Activated CD4-positive, alpha-beta memory T cell treated with anti-CD3 and anti-CD28 coated beads for 36 hours (primary cell): ENCODE measurements around the gene COPS8. TPM values are rescaled to one million over a fixed set of nuclear protein-coding genes. Genes with fewer than 3 reads are reported as not detected.

Experiments used
- CTCF ChIA-PET: fragments of 350-600 bp; sonication (Branson Sonifier 250); formaldehyde crosslinking; loops from one replicate; lab custom pipeline; 2021; ENCODE audit warnings: antibody characterized with exemption, inconsistent platforms; lab: Charles Lee
- POLR2A ChIA-PET: fragments of 350-600 bp; sonication (Branson Sonifier 250); formaldehyde crosslinking; loops from one replicate; lab custom pipeline; 2021; ENCODE audit warnings: antibody characterized with exemption; lab: Charles Lee
- DNase-seq: peaks from one replicate; pipeline ENCODE4 v3.0.0-alpha.2; 2020
- H3K27ac Mint-ChIP-seq: one replicate; pipeline ENCODE4 v1.8.0; 2021; ENCODE audit warnings: mixed read lengths
- H3K27me3 Mint-ChIP-seq: one replicate; pipeline ENCODE4 v1.8.0; 2021; ENCODE audit warnings: mixed read lengths
- H3K36me3 Mint-ChIP-seq: one replicate; pipeline ENCODE4 v1.8.0; 2021; ENCODE audit warnings: mixed read lengths
- H3K4me1 Mint-ChIP-seq: one replicate; pipeline ENCODE4 v1.8.0; 2021; ENCODE audit warnings: low read depth, mixed read lengths
- H3K4me3 Mint-ChIP-seq: one replicate; pipeline ENCODE4 v1.8.0; 2021; ENCODE audit warnings: mild to moderate bottlenecking, mixed read lengths
- H3K9me3 Mint-ChIP-seq: one replicate; pipeline ENCODE4 v1.8.0; 2021; ENCODE audit warnings: mixed read lengths
- intact Hi-C: fragments of 100-400 bp; cut with micrococcal nuclease; formaldehyde crosslinking; loops from one replicate; pipeline ENCODE4 v1.15.1; 2023
- total RNA-seq, 2 experiments: library from RNA; stranded (reverse); gene quantifications; one replicate each; pipeline ENCODE4 v1.2.3, GENCODE V29; 2021

Gene COPS8
- total RNA-seq, 2 experiments from 2014 or later, result 61.1 to 66.8 TPM

GRCh38 chr2:237140689-237141285 lies 55.1 kb downstream of the COPS8 start:
- Mint-ChIP-seq H3K36me3 (peaks cover 4% of the 10 kb centered on the region), H3K4me1 (no peaks in the 10 kb centered on the region), H3K4me3 (no peak overlapping the region), H3K27me3 (no peaks in the 10 kb centered on the region), H3K27ac (no peak overlapping the region), H3K9me3 (peaks cover 5% of the 10 kb centered on the region)
- POLR2A ChIA-PET, result no interaction called here
- intact Hi-C loops, result no loop called here
- CTCF ChIA-PET, result no interaction called here
- DNase-seq, result no peak

- Mint-ChIP-seq H3K4me3 (no peak overlapping the region), H3K27me3 (no peaks in the 10 kb centered on the region), H3K9me3 (peaks cover 13% of the 10 kb centered on the region), H3K27ac (no peak overlapping the region), H3K36me3 (peaks cover 9% of the 10 kb centered on the region), H3K4me1 (no peaks in the 10 kb centered on the region)
- no peak for DNase-seq
- intact Hi-C loops, result no loop called here
- ChIA-PET CTCF (interaction anchor here (1.4 kb wide), 1 partner anchor 7 kb away, joined by 5 read pairs; no protein-coding TSS in a partner anchor), POLR2A (no interaction called here)
Measured at GRCh38 chr2:237141571-237142051, 55.9 kb downstream of the COPS8 start.

- POLR2A ChIA-PET, result no interaction called here
- H3K9me3 Mint-ChIP-seq, result peaks cover 27% of the 10 kb centered on the region
Measured at GRCh38 chr2:237143118-237143517, 57.4 kb downstream of the COPS8 start.

GRCh38 chr2:237143676-237144440 lies 58.2 kb downstream of the COPS8 start:
- ChIA-PET CTCF (interaction anchor here (1.6 kb wide), 1 partner anchor 11 kb away, joined by 5 read pairs; no protein-coding TSS in a partner anchor), POLR2A (no interaction called here)
- Mint-ChIP-seq H3K4me1 (no peaks in the 10 kb centered on the region), H3K9me3 (peaks cover 33% of the 10 kb centered on the region), H3K36me3 (peaks cover 15% of the 10 kb centered on the region), H3K4me3 (no peak overlapping the region), H3K27ac (no peak overlapping the region), H3K27me3 (no peaks in the 10 kb centered on the region)
- DNase-seq, result no peak
- intact Hi-C loops, result no loop called here

More at GRCh38 chr2:237143118-237143517, 57.4 kb downstream of the COPS8 start:
- Mint-ChIP-seq H3K36me3 (peaks cover 14% of the 10 kb centered on the region), H3K4me1 (no peaks in the 10 kb centered on the region), H3K27me3 (no peaks in the 10 kb centered on the region), H3K4me3 (no peak overlapping the region), H3K27ac (no peak overlapping the region)
- intact Hi-C loops, result no loop called here
- CTCF ChIA-PET, result interaction anchor here (1.4 to 1.6 kb wide), 2 partner anchors 9 to 11 kb away, joined by 5 read pairs; no protein-coding TSS in a partner anchor
- DNase-seq, result no peak

GRCh38 chr2:237144516-237144915 lies 58.8 kb downstream of the COPS8 start:
- H3K36me3 Mint-ChIP-seq, result peaks cover 15% of the 10 kb centered on the region
- H3K27me3 Mint-ChIP-seq, result no peaks in the 10 kb centered on the region
- CTCF ChIA-PET, result no interaction called here
- no peak overlapping the region for H3K4me3 Mint-ChIP-seq
- H3K4me1 Mint-ChIP-seq, result peaks cover 7% of the 10 kb centered on the region
- peaks cover 33% of the 10 kb centered on the region for H3K9me3 Mint-ChIP-seq
- intact Hi-C loops, result no loop called here
- DNase-seq, result no peak
- POLR2A ChIA-PET, result no interaction called here
- no peak overlapping the region for H3K27ac Mint-ChIP-seq

- ChIA-PET CTCF (interaction anchor here (2.0 kb wide), 1 partner anchor 18 kb away, joined by 10 read pairs; no protein-coding TSS in a partner anchor), POLR2A (no interaction called here)
- peaks cover 15% of the 10 kb centered on the region for H3K36me3 Mint-ChIP-seq
- peaks cover 4% of the 10 kb centered on the region for H3K27me3 Mint-ChIP-seq
- peaks cover 10% of the 10 kb centered on the region for H3K4me1 Mint-ChIP-seq
- no peak overlapping the region for H3K4me3 Mint-ChIP-seq
- peaks cover 33% of the 10 kb centered on the region for H3K9me3 Mint-ChIP-seq
- no peak overlapping the region for H3K27ac Mint-ChIP-seq
- DNase-seq, result no peak
- intact Hi-C loops, result no loop called here
Measured at GRCh38 chr2:237147317-237147716, 61.6 kb downstream of the COPS8 start.

- Mint-ChIP-seq H3K27ac (no peak overlapping the region), H3K36me3 (peaks cover 15% of the 10 kb centered on the region), H3K9me3 (peaks cover 33% of the 10 kb centered on the region), H3K27me3 (peaks cover 4% of the 10 kb centered on the region), H3K4me1 (peaks cover 10% of the 10 kb centered on the region), H3K4me3 (no peak overlapping the region)
- intact Hi-C loops, result no loop called here
- no peak for DNase-seq
- ChIA-PET CTCF (interaction anchor here (0.9 to 2.0 kb wide), 4 partner anchors 17 to 423 kb away, joined by 4 to 10 read pairs (median 5); no protein-coding TSS in a partner anchor), POLR2A (interaction anchor here (1.3 kb wide), 1 partner anchor 273 kb away, joined by 3 read pairs; no protein-coding TSS in a partner anchor)
Measured at GRCh38 chr2:237148624-237149023, 62.9 kb downstream of the COPS8 start.

- Mint-ChIP-seq H3K4me3 (no peak overlapping the region), H3K27ac (peak overlapping the region; percentile 77)
- POLR2A ChIA-PET, result interaction anchor here (1.3 kb wide), 1 partner anchor 272 kb away, joined by 3 read pairs; no protein-coding TSS in a partner anchor
Measured at GRCh38 chr2:237149425-237149824, 63.7 kb downstream of the COPS8 start.

More at GRCh38 chr2:237149425-237149824, 63.7 kb downstream of the COPS8 start:
- CTCF ChIA-PET, result interaction anchor here (1.2 to 2.0 kb wide), 3 partner anchors 16 to 423 kb away, joined by 4 to 10 read pairs (median 6); no protein-coding TSS in a partner anchor
- Mint-ChIP-seq H3K36me3 (peaks cover 14% of the 10 kb centered on the region), H3K4me1 (peaks cover 16% of the 10 kb centered on the region), H3K27me3 (peaks cover 4% of the 10 kb centered on the region), H3K9me3 (peaks cover 33% of the 10 kb centered on the region)
- intact Hi-C loops, result no loop called here
- peak; percentile 69 for DNase-seq
